Progenitor cell of endocrine pancreas (in vitro differentiated cells): ENCODE results near the gene ENKD1. TPM values are rescaled to one million over a fixed set of nuclear protein-coding genes. Genes with fewer than 3 reads are reported as not detected.

Experiments
- DNase-seq: peaks from one replicate; pipeline ENCODE4 v3.0.0; 2021; ENCODE audit warnings: low spot score; ENCODE audit not compliant: unreplicated experiment
- H3K27ac Mint-ChIP-seq: 2 replicates; pipeline ENCODE4 v1.8.0; 2021; ENCODE audit warnings: mild to moderate bottlenecking, moderate library complexity, mixed read lengths
- H3K27me3 Mint-ChIP-seq: 2 replicates; pipeline ENCODE4 v1.8.0; 2021; ENCODE audit warnings: mixed read lengths
- H3K36me3 Mint-ChIP-seq: 2 replicates; pipeline ENCODE4 v1.8.0; 2022; ENCODE audit warnings: mixed read lengths; ENCODE audit not compliant: insufficient read depth
- H3K4me1 Mint-ChIP-seq: 2 replicates; pipeline ENCODE4 v1.8.0; 2021; ENCODE audit warnings: low read depth, mixed read lengths
- H3K4me3 Mint-ChIP-seq: 2 replicates; pipeline ENCODE4 v1.8.0; 2021; ENCODE audit warnings: low read depth, mild to moderate bottlenecking, moderate library complexity, mixed read lengths
- H3K9me3 Mint-ChIP-seq: 2 replicates; pipeline ENCODE4 v1.8.0; 2021; ENCODE audit warnings: low read depth, mixed read lengths
- CTCF ChIP-seq: fragments of 200-600 bp; sonication (generic); IDR thresholded peaks from one replicate; pipeline ENCODE4 v1.5.0; 2021; ENCODE audit warnings: antibody characterized with exemption, mild to moderate bottlenecking; ENCODE audit not compliant: unreplicated experiment
- total RNA-seq: library from RNA; stranded (reverse); gene quantifications from 2 replicates; pipeline ENCODE4 v1.2.1, GENCODE V29; 2021

ENKD1 gene
- total RNA-seq, 1 donor from 2014 or later: 25.1 TPM

GRCh38 chr16:67665598-67665997 is 952 bp downstream of the ENKD1 start:
- peak overlapping the region; percentile 73 for H3K4me3 Mint-ChIP-seq
- H3K36me3 Mint-ChIP-seq: peaks cover 4% of the 10 kb centered on the region
- no peak for TF ChIP-seq CTCF
- no peaks in the 10 kb centered on the region for H3K9me3 Mint-ChIP-seq
- no peaks in the 10 kb centered on the region for H3K27me3 Mint-ChIP-seq
- peaks cover 8% of the 10 kb centered on the region for H3K4me1 Mint-ChIP-seq
- H3K27ac Mint-ChIP-seq: no peak overlapping the region
- DNase-seq: no peak

GRCh38 chr16:67664871-67665270 is 1.7 kb downstream of the ENKD1 start:
- Mint-ChIP-seq H3K36me3 (peaks cover 4% of the 10 kb centered on the region), H3K9me3 (no peaks in the 10 kb centered on the region), H3K27ac (no peak overlapping the region), H3K27me3 (no peaks in the 10 kb centered on the region), H3K4me3 (peak overlapping the region; percentile 44), H3K4me1 (peaks cover 8% of the 10 kb centered on the region)
- no peak for DNase-seq
- no peak for TF ChIP-seq CTCF

- no peak for DNase-seq
- H3K27me3 Mint-ChIP-seq: no peaks in the 10 kb centered on the region
- H3K4me1 Mint-ChIP-seq: peaks cover 9% of the 10 kb centered on the region
- H3K27ac Mint-ChIP-seq: peak overlapping the region; percentile 18
- no peaks in the 10 kb centered on the region for H3K9me3 Mint-ChIP-seq
- H3K4me3 Mint-ChIP-seq: peak overlapping the region; percentile 38
- peaks cover 4% of the 10 kb centered on the region for H3K36me3 Mint-ChIP-seq
- no peak for TF ChIP-seq CTCF
Measured at GRCh38 chr16:67664258-67664657, 2.3 kb downstream of the ENKD1 start.

GRCh38 chr16:67663877-67664222 is 2.7 kb downstream of the ENKD1 start:
- Mint-ChIP-seq H3K27ac (no peak overlapping the region), H3K4me3 (peak overlapping the region; percentile 38), H3K4me1 (peaks cover 13% of the 10 kb centered on the region), H3K9me3 (no peaks in the 10 kb centered on the region), H3K27me3 (no peaks in the 10 kb centered on the region), H3K36me3 (peaks cover 4% of the 10 kb centered on the region)
- TF ChIP-seq CTCF: no peak
- no peak for DNase-seq

- peak; percentile 16 for TF ChIP-seq CTCF
- peaks cover 13% of the 10 kb centered on the region for H3K4me1 Mint-ChIP-seq
- DNase-seq: no peak
- H3K9me3 Mint-ChIP-seq: no peaks in the 10 kb centered on the region
- H3K27me3 Mint-ChIP-seq: no peaks in the 10 kb centered on the region
- no peak overlapping the region for H3K27ac Mint-ChIP-seq
- no peak overlapping the region for H3K4me3 Mint-ChIP-seq
- H3K36me3 Mint-ChIP-seq: peaks cover 4% of the 10 kb centered on the region
Measured at GRCh38 chr16:67663151-67663876, 3.2 kb downstream of the ENKD1 start.
